ENCODE data around the gene WSCD2.

The WSCD2 gene

DNA sequence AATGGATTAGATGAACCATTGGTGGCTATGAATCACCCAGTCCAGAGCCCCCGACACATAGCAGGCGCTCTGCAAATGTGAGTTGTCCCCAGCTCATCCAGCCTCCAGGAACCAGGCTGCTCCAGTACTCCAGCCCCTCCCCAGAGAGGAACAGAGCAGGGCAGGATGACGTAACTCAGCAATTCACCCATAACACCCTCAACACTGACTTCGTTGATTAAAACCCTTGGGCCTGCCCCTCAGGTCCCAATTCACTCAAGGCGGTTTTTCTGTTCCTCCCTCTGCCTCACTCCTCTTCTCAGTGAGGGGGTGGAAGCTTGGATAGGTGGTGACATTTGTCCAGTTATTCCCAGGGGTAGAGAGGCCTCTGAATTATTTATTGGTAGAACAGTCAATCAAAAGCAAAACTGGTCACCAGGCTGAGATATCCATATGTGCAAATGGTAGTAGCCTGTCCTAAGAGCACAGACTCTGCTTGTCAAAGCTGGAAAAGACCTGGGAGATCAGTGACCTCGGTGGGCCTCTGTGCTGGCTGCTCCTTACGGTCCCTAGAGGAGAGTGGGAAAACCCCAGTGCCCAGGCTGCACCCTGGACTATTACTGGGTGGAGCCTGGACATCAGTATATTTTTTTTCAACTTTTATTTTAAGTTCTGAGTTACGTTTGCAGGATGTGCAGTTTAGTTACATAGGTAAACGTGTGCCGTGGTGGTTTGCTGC, 113.1 kb downstream of the WSCD2 start:
- no peak overlapping the region for H2AFZ ChIP-seq (ENCODE audit: low read length)
- H4K20me1 ChIP-seq (ENCODE audit: insufficient read depth, low read length, poor library complexity, severe bottlenecking), result no peaks in the 10 kb centered on the region
- no peak overlapping the region for H3K4me3 ChIP-seq (ENCODE audit: low read length, poor library complexity, severe bottlenecking)
- TF ChIP-seq EZH2phosphoT487 (IDR thresholded peaks at IDR 0.05; ENCODE audit: borderline replicate concordance), result no peak
- TF ChIP-seq, protein P1, sequence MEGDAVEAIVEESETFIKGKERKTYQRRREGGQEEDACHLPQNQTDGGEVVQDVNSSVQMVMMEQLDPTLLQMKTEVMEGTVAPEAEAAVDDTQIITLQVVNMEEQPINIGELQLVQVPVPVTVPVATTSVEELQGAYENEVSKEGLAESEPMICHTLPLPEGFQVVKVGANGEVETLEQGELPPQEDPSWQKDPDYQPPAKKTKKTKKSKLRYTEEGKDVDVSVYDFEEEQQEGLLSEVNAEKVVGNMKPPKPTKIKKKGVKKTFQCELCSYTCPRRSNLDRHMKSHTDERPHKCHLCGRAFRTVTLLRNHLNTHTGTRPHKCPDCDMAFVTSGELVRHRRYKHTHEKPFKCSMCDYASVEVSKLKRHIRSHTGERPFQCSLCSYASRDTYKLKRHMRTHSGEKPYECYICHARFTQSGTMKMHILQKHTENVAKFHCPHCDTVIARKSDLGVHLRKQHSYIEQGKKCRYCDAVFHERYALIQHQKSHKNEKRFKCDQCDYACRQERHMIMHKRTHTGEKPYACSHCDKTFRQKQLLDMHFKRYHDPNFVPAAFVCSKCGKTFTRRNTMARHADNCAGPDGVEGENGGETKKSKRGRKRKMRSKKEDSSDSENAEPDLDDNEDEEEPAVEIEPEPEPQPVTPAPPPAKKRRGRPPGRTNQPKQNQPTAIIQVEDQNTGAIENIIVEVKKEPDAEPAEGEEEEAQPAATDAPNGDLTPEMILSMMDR (conservative IDR thresholded peaks at IDR 0.05; ENCODE audit: low read length), result no peak
- no peak overlapping the region for H3K9ac ChIP-seq (ENCODE audit: low read depth, low read length, poor library complexity, severe bottlenecking)
- H3F3A ChIP-seq (ENCODE audit: low read depth), result no peaks in the 10 kb centered on the region
- H3K79me2 ChIP-seq (ENCODE audit: insufficient read depth, low read length), result no peaks in the 10 kb centered on the region
- H3K36me3 ChIP-seq (ENCODE audit: insufficient read depth, low read length), result no peaks in the 10 kb centered on the region
- no peak overlapping the region for H3K4me2 ChIP-seq (ENCODE audit: low read depth, low read length, poor library complexity, severe bottlenecking)
- H3K27me3 ChIP-seq (ENCODE audit: insufficient read depth, low read length, poor library complexity, severe bottlenecking), result no peaks in the 10 kb centered on the region
- no peaks in the 10 kb centered on the region for H3K4me1 ChIP-seq (ENCODE audit: insufficient read depth, low read length, poor library complexity, severe bottlenecking)
- H3K9me3 ChIP-seq (ENCODE audit: insufficient read depth, low read depth, low read length), result no peaks in the 10 kb centered on the region
- no peaks in the 10 kb centered on the region for H3K9me2 ChIP-seq (replicated peaks; ENCODE audit: low read depth, low read length)

DNA sequence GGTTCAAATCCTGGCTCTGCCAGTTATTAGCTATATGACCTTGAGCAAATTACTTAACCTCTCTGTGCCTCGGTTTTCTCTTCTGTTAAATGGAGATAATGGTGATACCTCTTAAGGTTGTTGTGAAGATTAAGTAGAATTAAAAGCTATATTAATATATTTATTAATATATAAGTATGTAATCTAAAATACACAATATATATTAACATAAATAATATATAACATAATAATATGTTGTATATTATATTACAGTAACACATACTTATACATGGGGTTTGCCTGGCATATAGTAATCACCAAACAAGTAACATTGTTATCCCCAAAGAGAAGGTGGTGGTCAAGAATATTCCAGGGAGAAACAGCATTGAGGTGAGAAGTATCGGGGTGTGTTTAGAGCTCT, 118.0 kb downstream of the WSCD2 start:
- Histone ChIP-seq H3K27me3 (ENCODE audit: insufficient read depth, low read length, poor library complexity, severe bottlenecking) (no peaks in the 10 kb centered on the region), H3K36me3 (ENCODE audit: insufficient read depth, low read length) (no peaks in the 10 kb centered on the region), H3K4me1 (ENCODE audit: insufficient read depth, low read length, poor library complexity, severe bottlenecking) (no peaks in the 10 kb centered on the region), H3K9me3 (ENCODE audit: insufficient read depth, low read depth, low read length) (no peaks in the 10 kb centered on the region), H4K20me1 (ENCODE audit: insufficient read depth, low read length, poor library complexity, severe bottlenecking) (no peaks in the 10 kb centered on the region), H3K79me2 (ENCODE audit: insufficient read depth, low read length) (no peaks in the 10 kb centered on the region), H3K4me2 (ENCODE audit: low read depth, low read length, poor library complexity, severe bottlenecking) (no peak overlapping the region), H2AFZ (ENCODE audit: low read length) (no peak overlapping the region), H3K9ac (ENCODE audit: low read depth, low read length, poor library complexity, severe bottlenecking) (no peak overlapping the region), H3K9me2 (replicated peaks; ENCODE audit: low read depth, low read length) (no peaks in the 10 kb centered on the region), H3F3A (ENCODE audit: low read depth) (no peaks in the 10 kb centered on the region), H3K4me3 (ENCODE audit: low read length, poor library complexity, severe bottlenecking) (no peak overlapping the region)
- TF ChIP-seq, protein P1 (conservative IDR thresholded peaks at IDR 0.05; ENCODE audit: low read length), result no peak
- no peak for TF ChIP-seq EZH2phosphoT487 (IDR thresholded peaks at IDR 0.05; ENCODE audit: borderline replicate concordance)

GRCh38 chr12:108248011-108248410, 118.9 kb downstream of the WSCD2 start:
- H3K4me1 ChIP-seq (ENCODE audit: insufficient read depth, low read length, poor library complexity, severe bottlenecking), result peaks cover 4% of the 10 kb centered on the region
- H3K9me2 ChIP-seq (replicated peaks; ENCODE audit: low read depth, low read length), result no peaks in the 10 kb centered on the region
- no peak overlapping the region for H3K9ac ChIP-seq (ENCODE audit: low read depth, low read length, poor library complexity, severe bottlenecking)
- no peaks in the 10 kb centered on the region for H3K27me3 ChIP-seq (ENCODE audit: insufficient read depth, low read length, poor library complexity, severe bottlenecking)
- TF ChIP-seq, protein P1 (conservative IDR thresholded peaks at IDR 0.05; ENCODE audit: low read length), result no peak
- no peak for TF ChIP-seq EZH2phosphoT487 (IDR thresholded peaks at IDR 0.05; ENCODE audit: borderline replicate concordance)
- no peak overlapping the region for H2AFZ ChIP-seq (ENCODE audit: low read length)
- no peaks in the 10 kb centered on the region for H3K36me3 ChIP-seq (ENCODE audit: insufficient read depth, low read length)
- H3K4me2 ChIP-seq (ENCODE audit: low read depth, low read length, poor library complexity, severe bottlenecking), result no peak overlapping the region
- no peaks in the 10 kb centered on the region for H3K79me2 ChIP-seq (ENCODE audit: insufficient read depth, low read length)
- H3K9me3 ChIP-seq (ENCODE audit: insufficient read depth, low read depth, low read length), result no peaks in the 10 kb centered on the region
- H3K4me3 ChIP-seq (ENCODE audit: low read length, poor library complexity, severe bottlenecking), result no peak overlapping the region
- H4K20me1 ChIP-seq (ENCODE audit: insufficient read depth, low read length, poor library complexity, severe bottlenecking), result no peaks in the 10 kb centered on the region
- no peaks in the 10 kb centered on the region for H3F3A ChIP-seq (ENCODE audit: low read depth)

All from Loucy (cell line).